Panc1 (cell line): ENCODE results near the gene ITGAL.

ENCODE experiments used
- POLR2AphosphoS5 ChIP-seq: IDR thresholded peaks from 2 replicates; pipeline ENCODE4 v1.6.1; 2012; ENCODE audit warnings: mild to moderate bottlenecking, low read depth, low read length, moderate library complexity
- SIN3A ChIP-seq: IDR thresholded peaks from 2 replicates; pipeline ENCODE4 v1.6.1; 2012; ENCODE audit warnings: low read depth, mild to moderate bottlenecking, low read length, moderate library complexity, borderline replicate concordance; ENCODE audit not compliant: insufficient read depth
- TCF7L2 ChIP-seq: IDR thresholded peaks from 2 replicates; pipeline ENCODE4 v1.6.1; 2011; ENCODE audit warnings: mild to moderate bottlenecking, low read depth, low read length, inconsistent platforms
- TF ChIP-seq, protein P1 (sequence below): fragments of 450-650 bp; IDR thresholded peaks from 2 replicates; pipeline ENCODE4 v1.5.1; 2017; ENCODE audit warnings: mild to moderate bottlenecking
- TF ChIP-seq, protein P2 (sequence below), 2 experiments: IDR thresholded peaks; 2 replicates each; pipeline ENCODE4 v1.6.1; 2011 to 2012; ENCODE audit warnings: low read depth in 2 of 2, control low read depth in 1 of 2, low read length in 1 of 2, mild to moderate bottlenecking in 1 of 2, moderate library complexity in 1 of 2; ENCODE audit not compliant: insufficient read depth in 1 of 2

DNA sequence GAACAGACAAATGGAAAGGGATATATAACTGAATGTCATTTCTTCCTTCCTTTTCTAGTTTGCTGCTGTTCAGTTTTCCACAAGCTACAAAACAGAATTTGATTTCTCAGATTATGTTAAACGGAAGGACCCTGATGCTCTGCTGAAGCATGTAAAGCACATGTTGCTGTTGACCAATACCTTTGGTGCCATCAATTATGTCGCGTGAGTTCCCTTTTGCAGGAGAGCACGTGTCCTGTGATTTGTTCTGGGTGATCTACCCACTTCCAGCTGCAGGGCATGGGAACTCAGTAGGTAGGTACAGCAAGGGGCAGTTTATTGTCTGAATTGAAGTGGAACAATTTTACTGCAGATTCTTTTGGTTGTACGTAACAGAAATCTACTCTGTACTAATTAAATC is 8.8 kb downstream of the ITGAL start:
- TF ChIP-seq, protein P1, sequence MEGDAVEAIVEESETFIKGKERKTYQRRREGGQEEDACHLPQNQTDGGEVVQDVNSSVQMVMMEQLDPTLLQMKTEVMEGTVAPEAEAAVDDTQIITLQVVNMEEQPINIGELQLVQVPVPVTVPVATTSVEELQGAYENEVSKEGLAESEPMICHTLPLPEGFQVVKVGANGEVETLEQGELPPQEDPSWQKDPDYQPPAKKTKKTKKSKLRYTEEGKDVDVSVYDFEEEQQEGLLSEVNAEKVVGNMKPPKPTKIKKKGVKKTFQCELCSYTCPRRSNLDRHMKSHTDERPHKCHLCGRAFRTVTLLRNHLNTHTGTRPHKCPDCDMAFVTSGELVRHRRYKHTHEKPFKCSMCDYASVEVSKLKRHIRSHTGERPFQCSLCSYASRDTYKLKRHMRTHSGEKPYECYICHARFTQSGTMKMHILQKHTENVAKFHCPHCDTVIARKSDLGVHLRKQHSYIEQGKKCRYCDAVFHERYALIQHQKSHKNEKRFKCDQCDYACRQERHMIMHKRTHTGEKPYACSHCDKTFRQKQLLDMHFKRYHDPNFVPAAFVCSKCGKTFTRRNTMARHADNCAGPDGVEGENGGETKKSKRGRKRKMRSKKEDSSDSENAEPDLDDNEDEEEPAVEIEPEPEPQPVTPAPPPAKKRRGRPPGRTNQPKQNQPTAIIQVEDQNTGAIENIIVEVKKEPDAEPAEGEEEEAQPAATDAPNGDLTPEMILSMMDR = no peak
- TF ChIP-seq POLR2AphosphoS5 = no peak
- TF ChIP-seq SIN3A = no peak
- TF ChIP-seq, protein P2, sequence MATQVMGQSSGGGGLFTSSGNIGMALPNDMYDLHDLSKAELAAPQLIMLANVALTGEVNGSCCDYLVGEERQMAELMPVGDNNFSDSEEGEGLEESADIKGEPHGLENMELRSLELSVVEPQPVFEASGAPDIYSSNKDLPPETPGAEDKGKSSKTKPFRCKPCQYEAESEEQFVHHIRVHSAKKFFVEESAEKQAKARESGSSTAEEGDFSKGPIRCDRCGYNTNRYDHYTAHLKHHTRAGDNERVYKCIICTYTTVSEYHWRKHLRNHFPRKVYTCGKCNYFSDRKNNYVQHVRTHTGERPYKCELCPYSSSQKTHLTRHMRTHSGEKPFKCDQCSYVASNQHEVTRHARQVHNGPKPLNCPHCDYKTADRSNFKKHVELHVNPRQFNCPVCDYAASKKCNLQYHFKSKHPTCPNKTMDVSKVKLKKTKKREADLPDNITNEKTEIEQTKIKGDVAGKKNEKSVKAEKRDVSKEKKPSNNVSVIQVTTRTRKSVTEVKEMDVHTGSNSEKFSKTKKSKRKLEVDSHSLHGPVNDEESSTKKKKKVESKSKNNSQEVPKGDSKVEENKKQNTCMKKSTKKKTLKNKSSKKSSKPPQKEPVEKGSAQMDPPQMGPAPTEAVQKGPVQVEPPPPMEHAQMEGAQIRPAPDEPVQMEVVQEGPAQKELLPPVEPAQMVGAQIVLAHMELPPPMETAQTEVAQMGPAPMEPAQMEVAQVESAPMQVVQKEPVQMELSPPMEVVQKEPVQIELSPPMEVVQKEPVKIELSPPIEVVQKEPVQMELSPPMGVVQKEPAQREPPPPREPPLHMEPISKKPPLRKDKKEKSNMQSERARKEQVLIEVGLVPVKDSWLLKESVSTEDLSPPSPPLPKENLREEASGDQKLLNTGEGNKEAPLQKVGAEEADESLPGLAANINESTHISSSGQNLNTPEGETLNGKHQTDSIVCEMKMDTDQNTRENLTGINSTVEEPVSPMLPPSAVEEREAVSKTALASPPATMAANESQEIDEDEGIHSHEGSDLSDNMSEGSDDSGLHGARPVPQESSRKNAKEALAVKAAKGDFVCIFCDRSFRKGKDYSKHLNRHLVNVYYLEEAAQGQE (IDR thresholded peaks at IDR 0.05; ENCODE audit: insufficient read depth in 1 of 2, low read depth in 2 of 2, low read length in 1 of 2) = no peak
- no peak for TF ChIP-seq TCF7L2
